ENCODE results near the gene AKAP13. TPM values are rescaled to one million over a fixed set of nuclear protein-coding genes. Genes with fewer than 3 reads are reported as not detected.

AKAP13 gene
- total and polyA plus RNA-seq, 2 of the 8 experiments (the other 6 are each of a cell fraction or from before 2014, with no cell fraction given), result 14.0 to 46.2 TPM

DNA sequence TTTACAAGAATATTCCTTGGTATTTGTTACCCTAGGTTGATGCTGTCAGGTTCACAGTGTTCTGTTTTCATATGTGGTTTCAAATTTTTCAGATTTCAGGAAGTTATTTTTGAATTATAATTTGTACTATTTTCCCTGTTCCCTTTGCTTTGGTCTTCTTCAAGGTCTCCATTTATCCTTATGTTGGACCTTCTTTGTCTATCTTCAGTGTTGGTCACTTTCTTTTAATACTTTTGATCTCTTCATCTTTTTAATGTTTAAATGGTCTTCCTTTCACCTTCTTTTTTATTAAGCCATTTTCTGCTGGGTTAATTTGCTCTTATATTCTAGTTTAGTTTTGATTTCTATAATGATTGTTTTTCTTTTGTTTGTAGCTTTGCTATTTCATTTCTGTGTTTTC lies 353.0 kb downstream of the AKAP13 start:
- no peak overlapping the region for H3K14ac ChIP-seq (ENCODE audit: insufficient read length)
- H3K27me3 ChIP-seq (replicated peaks in 1 of 4; ENCODE audit: control insufficient read depth in 3 of 4, extremely low read depth in 1 of 4, insufficient read depth in 3 of 4, low read length in 3 of 4), result no peaks in the 10 kb centered on the region
- H4K20me1 ChIP-seq (replicated peaks in 1 of 2; ENCODE audit: control insufficient read depth in 1 of 2, insufficient read depth in 2 of 2, low read length in 2 of 2), result no peaks in the 10 kb centered on the region
- CTCF ChIA-PET (ENCODE audit: partially characterized antibody), result interaction anchor here (0.7 to 1.1 kb wide), 2 partner anchors 9 to 84 kb away, joined by 3 to 6 read pairs; no protein-coding TSS in a partner anchor
- no peak overlapping the region for H3K27ac ChIP-seq (ENCODE audit: low read depth, low read length)
- H3K4me1 ChIP-seq (replicated peaks in 1 of 4; ENCODE audit: control insufficient read depth in 3 of 4, insufficient read depth in 4 of 4, low read length in 3 of 4), result no peaks in the 10 kb centered on the region
- POLR2A ChIA-PET (ENCODE audit: partially characterized antibody), result no interaction called here
- H3K4me3 ChIP-seq (ENCODE audit: extremely low read depth in 1 of 4, insufficient read depth in 2 of 4, low read depth in 3 of 4, low read length in 4 of 4), result no peak overlapping the region
- no peak overlapping the region for H2AFZ ChIP-seq (ENCODE audit: low read length)
- no peak overlapping the region for H3K23ac ChIP-seq (ENCODE audit: insufficient read length)
- H4K8ac ChIP-seq (ENCODE audit: extremely low read depth, insufficient read depth, low read length), result no peak overlapping the region
- no peak overlapping the region for H3K4ac ChIP-seq (replicated peaks; ENCODE audit: insufficient read length, low read depth, low read length)
- H2BK5ac ChIP-seq (ENCODE audit: low read depth, low read length), result no peak overlapping the region
- no peak overlapping the region for H4K91ac ChIP-seq (replicated peaks; ENCODE audit: insufficient read length, low read length)
- peaks cover 4 to 50% (median 23%) of the 10 kb centered on the region in 4 experiments; a peak in 7 of 8 replicates for H3K36me3 ChIP-seq (ENCODE audit: control insufficient read depth in 2 of 4, insufficient read depth in 4 of 4, low read length in 3 of 4)
- H3K79me1 ChIP-seq (ENCODE audit: low read depth, low read length), result no peaks in the 10 kb centered on the region; the same call in 1 of the 2 replicates
- FAIRE-seq, result no peak
- no peak overlapping the region for H2BK15ac ChIP-seq (ENCODE audit: low read length)
- no peak overlapping the region for H2AK5ac ChIP-seq (ENCODE audit: low read depth, low read length)
- no peaks in the 10 kb centered on the region for H3K79me2 ChIP-seq (ENCODE audit: control insufficient read depth in 1 of 2, insufficient read depth in 2 of 2, low read length in 2 of 2)
- no peak overlapping the region for H2BK20ac ChIP-seq (ENCODE audit: low read length)
- no peak overlapping the region for H3K9ac ChIP-seq (replicated peaks in 1 of 4; ENCODE audit: extremely low read depth in 1 of 4, low read depth in 3 of 4, low read length in 3 of 4)
- no peak overlapping the region for H3K56ac ChIP-seq (replicated peaks; ENCODE audit: insufficient read length, low read depth, low read length)
- H4K5ac ChIP-seq (ENCODE audit: insufficient read length, low read depth, low read length), result no peak overlapping the region
- H3K18ac ChIP-seq (ENCODE audit: extremely low read depth, low read length), result no peak overlapping the region
- H2BK120ac ChIP-seq (replicated peaks; ENCODE audit: low read depth, low read length), result no peak overlapping the region
- peaks cover 4 to 7% of the 10 kb centered on the region in 2 experiments; a peak in 3 of 4 replicates for H3K9me3 ChIP-seq (ENCODE audit: insufficient read depth in 2 of 2, low read depth in 1 of 2, low read length in 1 of 2)
- H3K23me2 ChIP-seq (ENCODE audit: low read depth, low read length), result no peaks in the 10 kb centered on the region
- H2BK12ac ChIP-seq (ENCODE audit: low read depth, low read length), result no peak overlapping the region
- H3K4me2 ChIP-seq (ENCODE audit: insufficient read depth in 1 of 2, low read depth in 2 of 2, low read length in 2 of 2), result no peak overlapping the region
- no peak for DNase-seq (ENCODE audit: low read depth in 1 of 2, low spot score in 2 of 2)
- no peak for TF ChIP-seq CREB1 (IDR thresholded peaks at IDR 0.05)
- TF ChIP-seq SAP30 (IDR thresholded peaks at IDR 0.05; ENCODE audit: insufficient read depth, insufficient replicate concordance, low read length), result no peak
- TF ChIP-seq TCF12 (IDR thresholded peaks at IDR 0.05; ENCODE audit: low read depth, low read length), result no peak
- TF ChIP-seq CBX5 (IDR thresholded peaks at IDR 0.05; ENCODE audit: low read depth, low read length), result no peak
- TF ChIP-seq, protein P1, sequence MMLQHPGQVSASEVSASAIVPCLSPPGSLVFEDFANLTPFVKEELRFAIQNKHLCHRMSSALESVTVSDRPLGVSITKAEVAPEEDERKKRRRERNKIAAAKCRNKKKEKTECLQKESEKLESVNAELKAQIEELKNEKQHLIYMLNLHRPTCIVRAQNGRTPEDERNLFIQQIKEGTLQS (IDR thresholded peaks at IDR 0.05; ENCODE audit: insufficient read depth, low read depth, low read length), result no peak
- no peak for TF ChIP-seq RFX5 (IDR thresholded peaks at IDR 0.05; ENCODE audit: borderline replicate concordance, low read depth, low read length)
- no peak for TF ChIP-seq NRF1 (IDR thresholded peaks at IDR 0.05; ENCODE audit: low read depth, low read length)
- TF ChIP-seq ASH2L (IDR thresholded peaks at IDR 0.05; ENCODE audit: low read length), result no peak
- no peak for TF ChIP-seq CHD1 (IDR thresholded peaks at IDR 0.05; ENCODE audit: low read depth, low read length)
- no peak for TF ChIP-seq POU5F1 (IDR thresholded peaks at IDR 0.05; ENCODE audit: low read depth, low read length)

Data from H1 (cell line).